Endothelial cell of umbilical vein (primary cell): ENCODE results near the gene MUC5AC. TPM values are rescaled to one million over a fixed set of nuclear protein-coding genes. Genes with fewer than 3 reads are reported as not detected.

ENCODE experiments used
- BruUV-seq: library from RNA; stranded (reverse); fragments of 400-500 nt; replicated peaks from 2 replicates; lab custom pipeline; 2021; lab: Mats Ljungman, UMichigan
- CTCF ChIA-PET: fragments of 300-600, 350-600 bp; sonication (Branson Sonifier 250); formaldehyde crosslinking; loops from one replicate; lab custom pipeline; 2021; ENCODE audit warnings: antibody characterized with exemption, inconsistent platforms; lab: Charles Lee
- POLR2A ChIA-PET: fragments of 300-600, 350-600 bp; sonication (Branson Sonifier 250); formaldehyde crosslinking; loops from one replicate; lab custom pipeline; 2021; ENCODE audit warnings: antibody characterized with exemption, inconsistent platforms; lab: Charles Lee
- DNase-seq: peaks from one replicate; pipeline ENCODE4 v3.0.0-alpha.2; 2011; ENCODE audit warnings: low read depth, low spot score
- FAIRE-seq: peaks from 2 replicates; lab custom pipeline; 2011; peaks lifted over from hg19 to GRCh38; lab: Jason Lieb, UNC
- H2AFZ ChIP-seq: 2 replicates; pipeline ENCODE4 v1.6.0; 2012; ENCODE audit warnings: low read depth, low read length, control low read depth, inconsistent platforms
- H3K27ac ChIP-seq: 2 replicates; pipeline ENCODE4 v1.5.1; 2011; ENCODE audit warnings: low read depth, mild to moderate bottlenecking, control low read depth, low read length, moderate library complexity; ENCODE audit not compliant: insufficient read depth
- H3K27me3 ChIP-seq, 2 experiments: 2 replicates each; pipeline versions ENCODE4 v1.6.0 to v1.6.1; 2011; ENCODE audit warnings: low read length in 2 of 2, mixed read lengths in 1 of 2; ENCODE audit not compliant: control insufficient read depth in 2 of 2, insufficient read depth in 2 of 2
- H3K36me3 ChIP-seq, 2 experiments: 2 replicates in 1 of 2; 3 replicates in 1 of 2; pipeline ENCODE4 v1.5.1; 2011; ENCODE audit warnings: low read length in 2 of 2, mild to moderate bottlenecking in 1 of 2, moderate library complexity in 1 of 2; ENCODE audit not compliant: control insufficient read depth in 2 of 2, insufficient read depth in 2 of 2; ENCODE audit errors: extremely low read depth in 1 of 2
- H3K4me1 ChIP-seq: 3 replicates; pipeline ENCODE4 v1.5.1; 2011; ENCODE audit warnings: mild to moderate bottlenecking, low read length; ENCODE audit not compliant: control insufficient read depth, insufficient read depth; ENCODE audit errors: extremely low read depth
- H3K4me2 ChIP-seq: 2 replicates; pipeline ENCODE4 v1.6.1; 2011; ENCODE audit warnings: low read length, control low read depth, mixed read lengths; ENCODE audit not compliant: insufficient read depth
- H3K4me3 ChIP-seq, 3 experiments: fragments of 200-600 bp in 1 of 3; sonication (generic), shearing (Covaris generic) in 1 of 3; replicated peaks in 1 of 3; 2 replicates each; pipeline ENCODE4 v1.5.1; 2011 to 2016; ENCODE audit warnings: control low read depth in 3 of 3, low read length in 3 of 3, mild to moderate bottlenecking in 2 of 3, inconsistent platforms in 1 of 3, low read depth in 1 of 3, moderate library complexity in 1 of 3; ENCODE audit not compliant: insufficient read depth in 1 of 3
- H3K79me2 ChIP-seq: 2 replicates; pipeline ENCODE4 v1.6.0; 2012; ENCODE audit warnings: low read length, inconsistent platforms; ENCODE audit not compliant: control insufficient read depth, insufficient read depth
- H3K9ac ChIP-seq: replicated peaks from 2 replicates; pipeline ENCODE3; 2011; ENCODE audit warnings: low read length, control low read depth; ENCODE audit not compliant: insufficient read depth; ENCODE audit errors: extremely low read depth
- H3K9me1 ChIP-seq: replicated peaks from 3 replicates; pipeline ENCODE4 v1.6.0; 2011; ENCODE audit warnings: mild to moderate bottlenecking, low read length; ENCODE audit not compliant: control insufficient read depth, insufficient read depth; ENCODE audit errors: extremely low read depth
- H3K9me3 ChIP-seq: replicated peaks from 2 replicates; pipeline ENCODE4 v1.5.1; 2012; ENCODE audit warnings: low read length, inconsistent platforms; ENCODE audit not compliant: control insufficient read depth, insufficient read depth
- H4K20me1 ChIP-seq: replicated peaks from 2 replicates; pipeline ENCODE3; 2011; ENCODE audit warnings: mild to moderate bottlenecking, low read length; ENCODE audit not compliant: control insufficient read depth, insufficient read depth; ENCODE audit errors: extremely low read depth
- CTCF ChIP-seq, 2 donors: IDR thresholded peaks; 1 replicate in 1 of 2; 2 replicates in 1 of 2; pipeline ENCODE4 v1.5.1; 2011; ENCODE audit warnings: low read length in 2 of 2, mild to moderate bottlenecking in 2 of 2, moderate library complexity in 2 of 2, control low read depth in 1 of 2, inconsistent platforms in 1 of 2, low read depth in 1 of 2; ENCODE audit not compliant: insufficient read depth in 1 of 2; ENCODE audit errors: extremely low read depth in 1 of 2
- EZH2 ChIP-seq: IDR thresholded peaks from 2 replicates; pipeline ENCODE4 v1.6.1; 2012; ENCODE audit warnings: borderline replicate concordance, low read depth, mild to moderate bottlenecking, moderate library complexity, low read length, inconsistent platforms; ENCODE audit not compliant: severe bottlenecking
- FOS ChIP-seq: IDR thresholded peaks from 2 replicates; pipeline ENCODE4 v1.6.1; 2011; ENCODE audit warnings: mild to moderate bottlenecking, low read length, moderate library complexity, borderline replicate concordance; ENCODE audit not compliant: insufficient read depth
- GATA2 ChIP-seq: IDR thresholded peaks from 2 replicates; pipeline ENCODE4 v1.7.0; 2011; ENCODE audit warnings: low read depth, mild to moderate bottlenecking, moderate library complexity, mixed read lengths, low read length; ENCODE audit not compliant: insufficient read length, insufficient read depth
- JUN ChIP-seq: IDR thresholded peaks from 2 replicates; pipeline ENCODE4 v1.6.1; 2011; ENCODE audit warnings: borderline replicate concordance, low read depth; ENCODE audit not compliant: insufficient read length, insufficient read depth
- MAX ChIP-seq: IDR thresholded peaks from 2 replicates; pipeline ENCODE4 v1.6.1; 2011; ENCODE audit not compliant: insufficient read depth, insufficient read length
- MYC ChIP-seq: IDR thresholded peaks from one replicate; pipeline ENCODE4 v1.6.1; 2011; ENCODE audit warnings: mild to moderate bottlenecking, low read depth, low read length
- POLR2A ChIP-seq: IDR thresholded peaks from 2 replicates; pipeline ENCODE4 v1.6.1; 2012; ENCODE audit warnings: low read depth, mild to moderate bottlenecking, control low read depth, low read length
- POLR2AphosphoS5 ChIP-seq: IDR thresholded peaks from 2 replicates; pipeline ENCODE4 v1.6.1; 2012; ENCODE audit warnings: low read depth, mild to moderate bottlenecking, control low read depth, low read length, moderate library complexity; ENCODE audit not compliant: insufficient read depth
- dilution Hi-C: fragments of 300-500 bp; cut with MboI; formaldehyde crosslinking; loops from one replicate; pipeline ENCODE4 v1.15.0; 2019; ENCODE audit warnings: low sequenced_read_pairs; ENCODE audit not compliant: extremely low pct_ligation_motif_present
- intact Hi-C: fragments of 100-400 bp; cut with micrococcal nuclease; formaldehyde crosslinking; loops from one replicate; pipeline ENCODE4 v1.10.0; 2022
- polyA plus RNA-seq, 4 experiments: library from polyadenylated mRNA; depleted of rRNA in 3 of 4; stranded (reverse) in 3 of 4; unstranded in 1 of 4; fragments of >200 nt; gene quantifications; 2 replicates each; pipeline versions ENCODE4 v1.2.1 to v1.2.3, GENCODE V29; 2011 to 2012; ENCODE audit warnings: missing spikeins in 1 of 4
- total RNA-seq: library from RNA; stranded (reverse); gene quantifications from 2 replicates; pipeline ENCODE4 v1.2.3, GENCODE V29; 2021

MUC5AC gene
- total and polyA plus RNA-seq, 2 donors (not counting 3 experiments of a cell fraction or from before 2014, with no cell fraction given), result not detected

- intact Hi-C loops, result no loop called here
- H3K79me2 ChIP-seq, result no peaks in the 10 kb centered on the region
- no peak overlapping the region for H3K27ac ChIP-seq
- BruUV-seq, result no TSS peak
- no peak overlapping the region for H3K9ac ChIP-seq
- TF ChIP-seq JUN (no peak), CTCF (IDR thresholded peaks at IDR 0.05; ENCODE audit: extremely low read depth in 1 of 2, insufficient read depth in 1 of 2, low read depth in 1 of 2, low read length in 2 of 2) (no peak), POLR2A (no peak), POLR2AphosphoS5 (no peak), GATA2 (no peak), MYC (no peak), FOS (no peak), MAX (no peak), EZH2 (no peak)
- no peak for FAIRE-seq
- no peaks in the 10 kb centered on the region for H3K36me3 ChIP-seq
- CTCF ChIA-PET, result no interaction called here
- no peak overlapping the region for H3K4me2 ChIP-seq
- no peak overlapping the region for H3K4me3 ChIP-seq
- POLR2A ChIA-PET, result no interaction called here
- no peak overlapping the region for H2AFZ ChIP-seq
- DNase-seq, result no peak
- H3K4me1 ChIP-seq, result no peaks in the 10 kb centered on the region
- no peaks in the 10 kb centered on the region for H3K27me3 ChIP-seq
- H3K9me3 ChIP-seq, result no peaks in the 10 kb centered on the region
- no peaks in the 10 kb centered on the region for H3K9me1 ChIP-seq
- no peaks in the 10 kb centered on the region for H4K20me1 ChIP-seq
- dilution Hi-C loops, result no loop called here
Observed at GRCh38 chr11:1223346-1224110, 65.8 kb downstream of the MUC5AC start.
